Kidney (tissue), 22 donors: ENCODE measurements around the gene NUP85. TPM values are rescaled to one million over a fixed set of nuclear protein-coding genes. Genes with fewer than 3 reads are reported as not detected.
"Not testable (repeated sequence)": the region's sequence is repeated elsewhere in the genome, so short reads cannot be mapped to it uniquely, and the experiment has no call there.

Experiments used
- DNase-seq, 5 donors: peaks; one replicate each; pipeline ENCODE4 v3.0.0-alpha.2; 2013 to 2020
- FAIRE-seq: peaks from 2 replicates; lab custom pipeline; 2012; peaks lifted over from hg19 to GRCh38; lab: Jason Lieb, UNC
- H3K27ac ChIP-seq, 2 donors: one replicate each; pipeline ENCODE4 v1.7.0; 2013; ENCODE audit warnings: low read depth in 2 of 2, low read length in 2 of 2, inconsistent platforms in 1 of 2
- H3K27me3 ChIP-seq: one replicate; pipeline ENCODE4 v1.7.1; 2013; ENCODE audit warnings: low read length, inconsistent platforms; ENCODE audit not compliant: control insufficient read depth, insufficient read depth
- H3K36me3 ChIP-seq, 3 donors: one replicate each; pipeline versions ENCODE4 v1.7.0 to v1.7.1; 2013; ENCODE audit warnings: low read length in 3 of 3, control low read depth in 1 of 3, inconsistent platforms in 1 of 3; ENCODE audit not compliant: insufficient read depth in 3 of 3, control insufficient read depth in 2 of 3
- H3K4me1 ChIP-seq, 3 donors: one replicate each; pipeline versions ENCODE4 v1.7.0 to v1.7.1; 2013; ENCODE audit warnings: low read length in 3 of 3, inconsistent platforms in 1 of 3, low read depth in 1 of 3; ENCODE audit not compliant: control insufficient read depth in 2 of 3, insufficient read depth in 2 of 3
- H3K4me3 ChIP-seq, 3 donors: one replicate each; pipeline versions ENCODE4 v1.7.0 to v1.8.1; 2013; ENCODE audit warnings: low read length in 3 of 3, control low read depth in 1 of 3, inconsistent platforms in 1 of 3
- H3K9ac ChIP-seq, 3 donors: one replicate each; pipeline versions ENCODE4 v1.7.0 to v1.7.1; 2013; ENCODE audit warnings: low read length in 3 of 3, control low read depth in 1 of 3, inconsistent platforms in 1 of 3
- H3K9me3 ChIP-seq, 3 donors: one replicate each; pipeline versions ENCODE4 v1.7.0 to v1.7.1; 2013; ENCODE audit warnings: low read length in 3 of 3, control low read depth in 1 of 3, inconsistent platforms in 1 of 3; ENCODE audit not compliant: control insufficient read depth in 2 of 3, insufficient read depth in 1 of 3
- CTCF ChIP-seq: IDR thresholded peaks from 3 replicates; pipeline ENCODE4 v1.5.1; 2012; ENCODE audit warnings: mild to moderate bottlenecking, moderate library complexity, borderline replicate concordance; ENCODE audit not compliant: insufficient read depth; ENCODE audit errors: extremely low read depth
- intact Hi-C: fragments of 100-400 bp; cut with DNase I; formaldehyde crosslinking; loops from one replicate; pipeline ENCODE4 v1.11.1; 2022
- long read RNA-seq, 10 donors: library from polyadenylated mRNA in 1 of 10; unstranded in 1 of 10; transcript quantifications; one replicate each; pipeline ENCODE4 v2.0.0 and lab custom pipeline, GENCODE V29; 2021 to 2026
- polyA plus RNA-seq: library from polyadenylated mRNA; stranded (reverse); fragments of 350-450 nt; fragmentation: Illumina TruSeq; extraction: RNeasy Lipid Tissue Mini Kit (QIAGEN cat#74804); gene quantifications from one replicate; pipeline ENCODE4 v1.2.3, GENCODE V29; 2014; ENCODE audit warnings: low read depth, low replicate concordance; ENCODE audit not compliant: insufficient read depth
- total RNA-seq: library from RNA; stranded (reverse); fragmentation: NEBNext Ultra II Directional; extraction: Animal tissue kit (Norgen Biotek cat#: 25700); gene quantifications from one replicate; pipeline ENCODE4 v1.2.1, GENCODE V29; 2021
- donor health status: control.
- donor health status: control.
- donor health status: control.
- donor health status: control.
- donor health status: control.
- donor health status: DM: yes; HTN: yes; CAD: no.
- donor health status: Normal renal cell carcinoma (clear cell type).

NUP85 gene, protein sequence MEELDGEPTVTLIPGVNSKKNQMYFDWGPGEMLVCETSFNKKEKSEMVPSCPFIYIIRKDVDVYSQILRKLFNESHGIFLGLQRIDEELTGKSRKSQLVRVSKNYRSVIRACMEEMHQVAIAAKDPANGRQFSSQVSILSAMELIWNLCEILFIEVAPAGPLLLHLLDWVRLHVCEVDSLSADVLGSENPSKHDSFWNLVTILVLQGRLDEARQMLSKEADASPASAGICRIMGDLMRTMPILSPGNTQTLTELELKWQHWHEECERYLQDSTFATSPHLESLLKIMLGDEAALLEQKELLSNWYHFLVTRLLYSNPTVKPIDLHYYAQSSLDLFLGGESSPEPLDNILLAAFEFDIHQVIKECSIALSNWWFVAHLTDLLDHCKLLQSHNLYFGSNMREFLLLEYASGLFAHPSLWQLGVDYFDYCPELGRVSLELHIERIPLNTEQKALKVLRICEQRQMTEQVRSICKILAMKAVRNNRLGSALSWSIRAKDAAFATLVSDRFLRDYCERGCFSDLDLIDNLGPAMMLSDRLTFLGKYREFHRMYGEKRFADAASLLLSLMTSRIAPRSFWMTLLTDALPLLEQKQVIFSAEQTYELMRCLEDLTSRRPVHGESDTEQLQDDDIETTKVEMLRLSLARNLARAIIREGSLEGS
- total RNA-seq (67.1 TPM), polyA plus RNA-seq (23.9 TPM)
- long read RNA-seq, donor 1, partial matches to known transcripts = 12 of 16 reads
- long read RNA-seq, donor 1, other reads (novel, unspliced or antisense) = 0 of 16 reads
- long read RNA-seq, donor 2, transcript NUP85-201 (19 exons, 2,121 nt) = major isoform, 5 of 17 reads
- long read RNA-seq, donor 2, partial matches to known transcripts = 9 of 17 reads
- long read RNA-seq, donor 2, other reads (novel, unspliced or antisense) = 0 of 17 reads
- long read RNA-seq, donor 3, transcript NUP85-201 (19 exons, 2,121 nt) = major isoform, 5 of 21 reads
- long read RNA-seq, donor 3, partial matches to known transcripts = 14 of 21 reads
- long read RNA-seq, donor 3, other reads (novel, unspliced or antisense) = 0 of 21 reads
- long read RNA-seq, donor 4, transcript NUP85-201 (19 exons, 2,121 nt) = major isoform, 7 of 21 reads
- long read RNA-seq, donor 4, partial matches to known transcripts = 13 of 21 reads
- long read RNA-seq, donor 4, other reads (novel, unspliced or antisense) = 0 of 21 reads
- long read RNA-seq, donor 5, partial matches to known transcripts = 0 of 2 reads
- long read RNA-seq, donor 5, other reads (novel, unspliced or antisense) = 0 of 2 reads
- long read RNA-seq, donor 6, partial matches to known transcripts = 7 of 10 reads
- long read RNA-seq, donor 6, other reads (novel, unspliced or antisense) = 0 of 10 reads
- long read RNA-seq, donor 7, transcript NUP85-201 (19 exons, 2,121 nt) = major isoform, 13 of 40 reads
- long read RNA-seq, donor 7, partial matches to known transcripts = 13 of 40 reads
- long read RNA-seq, donor 7, other reads (novel, unspliced or antisense) = 14 of 40 reads
- long read RNA-seq, donor 8, partial matches to known transcripts = 7 of 9 reads
- long read RNA-seq, donor 8, other reads (novel, unspliced or antisense) = 0 of 9 reads
- long read RNA-seq, donor 9, partial matches to known transcripts = 0 of 4 reads
- long read RNA-seq, donor 9, other reads (novel, unspliced or antisense) = 0 of 4 reads
- long read RNA-seq, donor 10, partial matches to known transcripts = 15 of 24 reads
- long read RNA-seq, donor 10, other reads (novel, unspliced or antisense) = 6 of 24 reads

- peaks cover 0 to 2% (median 0%) of the 10 kb centered on the region in 3 donors for H3K36me3 ChIP-seq
- DNase-seq (peak; percentile 95 to 97 (median 96)), FAIRE-seq (no peak)
- no peaks in the 10 kb centered on the region for H3K27me3 ChIP-seq
- peaks cover 0 to 8% (median 0%) of the 10 kb centered on the region in 3 donors for H3K4me1 ChIP-seq
- H3K4me3 ChIP-seq = peak within 1 kb of the TSS; percentile 99 to 100 (median 100)
- no peak for TF ChIP-seq CTCF
- H3K9ac ChIP-seq = peak within 1 kb of the TSS; percentile 98 to 100 (median 98)
- no peaks in the 10 kb centered on the region for H3K9me3 ChIP-seq
- H3K27ac ChIP-seq = peak within 1 kb of the TSS; percentile 98 to 99
- intact Hi-C loops = no loop called here
Observed at GRCh38 chr17:75205037-75205792, at the start of gene NUP85. Gene NUP85, plus strand, starts transcription at chr17:75205679. Its CDS starts 83 bp downstream, at chr17:75205762.

- H3K4me3 ChIP-seq, intact Hi-C loops, DNase-seq, H3K27ac ChIP-seq, FAIRE-seq, H3K9me3 ChIP-seq, H3K27me3 ChIP-seq, H3K36me3 ChIP-seq, H3K4me1 ChIP-seq, H3K9ac ChIP-seq: not testable (repeated sequence)
Observed at GRCh38 chr17:75158480-75158879, 47.0 kb upstream of the NUP85 start.

DNA sequence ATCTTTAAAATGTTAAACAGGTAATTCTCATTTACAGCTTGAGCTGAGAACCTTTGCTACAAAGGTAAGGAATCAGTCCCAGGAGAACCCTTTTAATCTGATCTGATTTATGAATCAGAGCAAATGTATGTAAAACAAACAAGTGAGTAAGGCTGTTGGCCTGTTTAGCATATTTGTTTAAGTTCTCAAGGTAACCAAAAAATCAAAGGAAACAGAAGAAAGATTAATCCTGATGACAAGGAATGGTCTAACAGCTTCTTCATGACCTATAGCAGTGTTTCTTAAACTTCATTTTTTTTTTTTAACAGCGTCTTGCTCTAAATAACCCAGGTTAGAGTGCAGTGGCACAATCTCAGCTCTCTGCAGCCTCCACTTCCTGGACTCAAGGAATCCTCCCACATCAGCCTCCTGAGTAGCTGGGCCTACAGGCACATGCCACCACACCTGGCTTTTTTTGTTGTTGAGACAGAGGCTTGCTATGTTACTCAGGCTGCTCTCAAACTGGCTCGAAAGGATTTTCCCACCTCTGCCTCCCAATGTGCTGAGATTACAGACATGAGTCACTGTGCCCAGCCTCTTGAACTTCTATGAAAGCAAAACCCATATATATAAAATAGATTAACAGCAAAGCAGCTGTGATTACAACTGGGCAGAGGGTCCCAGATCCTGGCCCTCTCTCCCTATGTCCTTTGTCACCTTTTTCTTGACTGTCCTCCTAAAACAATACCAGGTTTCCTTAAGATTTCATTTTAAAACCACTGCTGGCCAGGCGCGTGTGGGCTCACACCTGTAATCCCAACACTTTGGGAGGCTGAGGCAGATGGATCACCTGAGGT, 46.1 kb upstream of the NUP85 start:
- DNase-seq (no peak), FAIRE-seq (no peak)
- intact Hi-C loops = no loop called here
- no peak for TF ChIP-seq CTCF
- H3K27ac ChIP-seq = no peak overlapping the region
- H3K4me3 ChIP-seq = no peak overlapping the region
- H3K27me3 ChIP-seq = no peaks in the 10 kb centered on the region
- H3K4me1 ChIP-seq = peaks cover 0 to 5% (median 3%) of the 10 kb centered on the region in 3 donors
- H3K36me3 ChIP-seq = no peaks in the 10 kb centered on the region
- no peaks in the 10 kb centered on the region for H3K9me3 ChIP-seq
- H3K9ac ChIP-seq = no peak overlapping the region
